HG02763 (cell line): ENCODE measurements around the gene DENND2A.
"Not testable (repeated sequence)": the region's sequence is repeated elsewhere in the genome, so short reads cannot be mapped to it uniquely, and the experiment has no call there.

Source experiments
- ATAC-seq: cut with Tn5 transposase; IDR thresholded peaks from one replicate; pipeline ENCODE4 v1.9.1; 2021; ENCODE audit warnings: mild to moderate bottlenecking, moderate library complexity; ENCODE audit not compliant: unreplicated experiment

The DENND2A gene

DNA sequence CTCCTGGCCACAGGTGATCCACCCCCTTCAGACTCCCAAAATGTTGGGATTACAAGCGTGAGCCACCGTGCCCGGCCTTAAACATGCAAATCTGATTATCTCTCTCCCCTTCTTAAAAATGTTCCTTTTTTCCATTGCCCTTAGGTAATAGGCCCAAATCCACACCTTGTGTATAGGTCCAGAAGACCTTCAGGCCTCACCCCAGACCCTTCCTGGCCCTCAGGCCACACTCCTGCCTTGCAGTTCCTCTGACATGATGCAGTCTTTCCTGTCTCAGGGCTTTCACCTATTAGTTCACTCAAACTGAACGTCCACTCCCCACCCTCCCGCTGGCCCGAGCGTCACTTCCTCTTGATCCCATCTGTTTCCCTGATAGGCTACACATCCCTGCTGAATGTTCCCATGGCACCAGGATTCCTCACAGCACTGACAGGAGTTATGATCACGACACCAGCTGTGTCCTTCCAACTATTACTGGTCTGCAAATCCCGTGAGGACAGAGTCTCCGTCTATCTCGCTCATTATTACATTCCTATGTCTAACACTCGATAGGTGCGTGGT lies 46.4 kb downstream of the DENND2A start:
- ATAC-seq = no peak

DNA sequence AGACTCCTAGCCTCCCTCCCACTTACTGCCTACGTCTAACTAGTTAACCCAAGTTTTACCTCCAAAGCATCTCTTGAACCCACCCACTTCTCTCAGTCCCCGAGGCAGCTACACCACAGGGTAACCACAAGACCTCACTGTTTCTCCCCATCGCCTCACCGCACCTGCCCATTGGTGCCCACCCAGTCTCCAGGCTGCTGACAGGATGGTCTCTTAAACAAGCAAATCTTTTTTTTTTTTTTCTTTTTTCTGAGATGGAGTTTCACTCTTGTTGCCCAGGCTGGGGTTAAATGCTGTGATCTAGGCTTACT lies 47.0 kb downstream of the DENND2A start:
- no peak for ATAC-seq

DNA sequence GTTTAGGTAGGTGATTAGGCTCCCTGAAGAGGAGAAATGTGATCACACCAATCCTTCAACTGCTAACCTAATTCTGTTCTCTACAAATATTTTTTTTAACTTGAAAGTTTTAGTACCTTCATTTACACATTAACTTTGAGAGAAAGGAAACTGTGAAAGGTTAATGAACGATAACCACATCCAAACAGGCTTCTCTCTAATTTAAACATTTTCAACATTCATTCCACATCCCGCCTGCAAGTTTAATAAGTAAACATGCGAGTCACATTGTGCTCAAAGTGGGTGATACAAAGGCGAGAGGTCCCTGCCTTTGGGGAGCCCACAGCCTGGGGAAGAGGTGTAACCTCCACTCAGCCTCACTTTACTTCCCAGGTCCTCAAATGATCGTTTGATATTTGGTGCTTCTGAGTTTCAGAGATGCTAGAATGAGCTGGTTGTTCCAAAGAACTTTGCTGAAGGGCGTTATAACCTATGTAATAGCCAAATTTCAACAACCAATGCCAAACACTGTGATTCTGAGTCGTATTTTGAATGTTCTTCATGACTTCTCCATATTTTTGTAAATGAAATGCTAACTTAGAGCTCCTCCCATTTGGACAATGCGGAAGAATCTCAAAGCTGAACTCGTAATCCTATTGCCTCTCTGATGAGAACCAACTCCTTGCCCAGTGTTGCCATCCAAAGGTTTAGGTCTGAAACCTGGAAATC lies 47.5 kb downstream of the DENND2A start:
- ATAC-seq = no peak

DNA sequence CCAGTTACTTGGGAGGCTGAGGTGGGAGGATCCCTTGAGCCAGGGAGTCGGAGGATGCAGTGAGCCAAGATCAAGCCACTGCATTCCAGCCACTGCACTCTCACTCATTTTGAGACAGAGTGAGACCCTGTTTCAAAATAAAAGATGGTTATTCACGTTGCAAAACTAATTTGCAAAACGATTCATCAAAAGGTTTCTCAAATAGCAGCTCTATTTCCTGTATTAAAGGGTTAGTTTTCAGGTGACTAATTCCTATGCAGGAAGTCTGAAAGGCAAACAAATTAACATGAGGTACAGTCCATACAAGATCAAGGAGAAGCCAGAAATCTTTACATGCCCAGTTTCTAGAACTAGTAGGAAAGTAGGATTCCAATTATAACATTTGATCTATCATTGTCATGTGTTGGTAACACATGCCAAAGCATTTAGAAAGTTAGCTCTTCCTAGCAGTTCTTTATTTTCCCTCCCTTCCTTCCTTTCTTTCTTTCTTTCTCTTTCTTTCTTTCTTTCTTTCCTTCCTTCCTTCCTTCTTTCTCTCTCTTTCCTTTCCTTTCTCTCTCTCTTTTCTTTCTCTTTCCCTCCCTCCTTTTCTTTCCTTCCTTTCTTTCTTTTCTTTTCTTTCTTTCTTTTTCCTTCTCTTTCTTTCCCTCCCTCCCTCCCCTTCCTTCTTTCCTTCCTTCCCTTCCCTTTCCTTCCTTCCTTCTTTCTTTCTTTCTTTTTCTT lies 49.3 kb downstream of the DENND2A start:
- no peak for ATAC-seq

DNA sequence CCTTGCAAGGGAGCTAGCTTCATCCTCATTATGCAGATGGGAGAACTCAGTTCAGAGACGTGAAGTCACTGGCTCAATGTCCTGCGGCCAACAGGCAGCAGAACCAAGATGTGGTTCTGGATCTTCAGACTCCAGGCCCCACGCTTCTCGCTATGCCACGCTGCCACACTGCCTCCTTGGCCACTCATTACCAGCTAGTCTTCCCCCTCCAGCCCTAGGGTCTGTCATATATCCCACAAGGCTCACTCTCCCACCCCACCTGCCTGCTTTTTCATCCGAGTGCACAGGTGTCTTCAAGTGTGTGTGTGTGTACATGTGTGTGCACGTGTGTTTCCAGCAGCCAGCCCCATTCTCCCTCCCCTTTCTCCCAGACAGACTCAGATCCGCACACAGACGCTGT lies 53.4 kb downstream of the DENND2A start:
- ATAC-seq = no peak

DNA sequence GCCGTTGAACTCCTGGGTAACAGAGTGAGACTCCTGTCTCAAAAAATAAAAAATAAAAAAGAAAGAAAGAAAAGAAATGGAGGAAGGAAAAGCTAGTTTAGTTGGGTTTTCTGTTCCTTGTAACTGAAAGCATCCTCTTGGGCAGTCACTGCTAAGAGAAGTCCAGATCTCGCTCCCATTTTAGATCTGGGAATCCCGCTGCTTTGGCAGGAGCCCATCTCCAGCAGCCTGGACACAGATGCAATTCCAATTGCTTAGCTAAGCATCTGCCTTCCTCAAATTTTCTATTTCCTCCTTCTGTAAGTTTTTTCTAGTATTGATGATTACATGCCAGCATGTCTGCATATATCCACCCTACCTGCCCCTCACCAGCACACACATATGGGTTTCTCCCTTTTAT lies 54.1 kb downstream of the DENND2A start:
- ATAC-seq = no peak

DNA sequence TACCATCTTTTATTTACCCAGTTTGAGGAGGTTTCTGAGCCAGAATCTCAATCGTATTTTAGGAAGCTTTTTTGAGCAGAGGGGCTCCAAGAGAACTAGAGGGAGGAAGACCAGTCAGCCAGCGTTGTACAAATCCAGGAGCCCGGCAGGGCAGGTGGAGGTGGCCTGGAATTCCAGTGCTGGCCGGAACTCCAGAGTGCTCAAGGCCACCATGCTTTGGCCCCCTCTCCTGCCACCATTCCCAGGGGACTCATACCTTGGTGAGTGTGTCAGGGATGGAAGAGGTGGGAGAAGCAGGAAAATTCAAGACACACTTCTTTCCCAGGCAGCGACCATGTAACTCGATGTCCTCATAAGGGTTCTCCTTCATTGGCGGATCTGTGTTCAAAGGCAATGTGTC lies 55.3 kb downstream of the DENND2A start:
- ATAC-seq = no peak

DNA sequence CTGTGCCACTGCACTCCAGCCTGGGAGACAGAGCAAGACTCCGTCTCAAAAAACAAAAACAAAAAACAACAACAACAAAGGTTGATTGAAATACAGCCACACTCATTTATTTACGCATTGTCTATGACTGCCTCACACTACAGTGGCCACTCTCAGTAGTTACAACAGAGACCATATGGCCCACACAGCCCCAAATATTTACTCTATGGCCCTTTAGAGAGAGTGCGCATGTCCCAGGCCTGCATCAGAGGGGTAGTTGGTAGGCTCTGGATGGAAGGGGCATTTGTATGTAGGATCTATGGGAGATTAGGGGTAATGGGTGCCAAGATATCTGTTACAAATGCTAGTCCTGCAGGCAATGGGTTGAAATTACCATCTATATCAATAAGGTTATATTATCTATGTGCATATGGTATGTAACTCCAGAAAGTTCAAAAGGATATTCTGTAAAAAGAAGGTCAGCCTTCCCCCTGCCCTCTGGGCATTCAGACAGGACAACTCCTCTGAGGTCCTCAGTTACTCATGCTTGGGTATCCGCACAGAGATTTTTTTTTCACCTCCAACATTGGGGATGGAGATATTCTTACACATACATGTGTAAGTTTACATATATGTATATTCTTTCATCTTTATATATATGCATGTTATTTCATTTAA lies 56.3 kb downstream of the DENND2A start:
- ATAC-seq = no peak

DNA sequence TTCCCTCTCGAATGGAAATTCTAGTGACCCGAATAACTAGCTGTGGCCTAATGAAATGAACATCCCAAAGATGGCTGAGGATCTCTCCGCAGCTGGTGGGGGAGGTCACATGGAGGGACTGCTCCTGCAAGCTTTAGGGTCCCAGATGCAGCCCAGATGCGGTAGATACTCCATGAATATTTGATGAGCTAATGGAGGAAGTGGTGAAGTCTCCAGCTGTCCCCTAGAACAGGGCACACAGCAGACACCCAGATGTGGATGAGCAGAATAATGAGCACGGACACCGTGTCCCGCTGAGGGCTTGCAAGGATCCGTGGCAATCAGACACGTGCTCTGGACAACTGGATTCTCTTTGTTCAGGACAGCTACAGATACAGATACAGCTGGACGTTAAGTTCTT lies 59.2 kb downstream of the DENND2A start:
- ATAC-seq = no peak

DNA sequence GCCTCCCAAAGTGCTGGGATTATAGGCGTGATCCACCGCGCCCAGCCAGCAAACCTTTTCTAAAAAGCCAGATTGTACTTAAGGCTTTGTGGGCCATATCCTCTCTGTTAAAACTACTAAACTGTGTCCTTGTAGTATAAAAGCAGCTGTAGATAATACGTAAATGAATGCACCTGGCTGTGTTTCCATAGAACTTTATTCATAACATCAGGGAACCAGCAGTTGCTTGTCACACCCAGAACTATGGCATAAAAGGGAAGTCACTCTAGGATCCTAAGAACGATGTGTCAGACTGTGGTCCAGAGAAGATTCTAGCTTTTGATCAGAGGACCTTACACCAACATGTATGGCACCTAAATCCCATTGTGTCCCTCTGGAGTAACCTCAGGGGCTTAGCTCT lies 63.0 kb downstream of the DENND2A start:
- no peak for ATAC-seq

DNA sequence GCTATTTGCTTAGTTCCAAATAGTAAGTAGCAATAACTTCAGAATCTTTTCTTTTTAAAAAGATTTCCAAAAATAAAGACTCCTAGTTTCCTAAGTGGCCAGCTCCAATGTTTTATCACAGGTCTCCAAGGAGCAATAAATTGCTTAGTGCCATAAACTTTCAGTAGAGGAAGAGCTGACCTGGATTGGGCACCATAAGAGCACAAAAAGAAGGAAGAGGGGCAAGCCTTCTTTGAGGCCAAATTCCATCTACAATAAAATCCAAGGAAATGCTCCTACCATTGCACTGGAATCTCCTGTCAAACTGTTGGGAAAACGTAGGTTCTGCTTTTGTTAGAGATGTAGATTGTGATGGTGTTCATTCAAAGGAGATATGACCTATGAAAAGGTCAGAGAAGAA lies 64.0 kb downstream of the DENND2A start:
- no peak for ATAC-seq

DNA sequence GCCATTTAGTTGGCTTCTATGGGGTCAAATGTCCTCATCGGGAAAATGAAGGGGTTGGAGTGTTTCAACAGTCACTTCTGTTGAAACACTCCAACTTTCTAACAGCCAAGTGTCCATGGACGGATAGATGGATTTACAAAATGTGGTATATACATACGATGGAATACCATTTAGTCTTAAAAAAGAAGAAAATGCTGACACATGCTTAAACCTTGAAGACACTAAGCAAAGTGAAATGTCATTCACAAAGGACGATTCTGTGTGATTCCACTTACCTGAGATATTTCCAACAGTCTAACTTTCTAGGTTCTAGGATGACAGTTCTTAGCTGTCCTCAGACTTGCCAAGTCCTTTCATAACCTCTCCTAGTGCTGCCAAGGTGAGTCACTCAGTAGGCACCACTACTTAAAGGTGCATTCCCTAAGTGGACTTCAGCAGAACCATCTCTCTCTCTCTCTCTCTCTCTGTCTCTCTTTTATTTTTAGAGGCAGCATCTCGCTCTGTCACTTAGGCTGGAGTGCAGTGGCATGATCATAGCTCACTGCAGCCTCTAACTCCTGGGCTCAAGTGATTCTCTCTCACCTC lies 69.0 kb downstream of the DENND2A start:
- ATAC-seq = no peak

DNA sequence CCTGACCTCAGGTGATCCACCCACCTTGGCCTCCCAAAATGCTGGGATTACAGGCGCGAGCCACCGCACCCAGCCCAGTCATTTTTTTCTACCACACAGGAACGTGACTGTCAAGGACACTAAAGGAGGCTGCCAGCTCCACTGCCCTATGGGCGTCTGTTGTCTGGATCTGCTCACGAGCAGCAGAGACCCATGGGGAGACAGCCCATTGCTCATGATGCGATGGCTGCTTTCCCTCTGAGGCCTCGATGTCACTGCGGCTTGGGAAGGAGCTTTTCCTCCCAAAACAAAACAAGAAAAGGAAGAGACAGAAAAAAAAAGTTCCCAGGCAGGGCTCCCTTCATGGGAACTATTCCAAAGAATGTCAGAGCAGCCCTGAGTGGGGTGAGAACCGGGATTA lies 70.5 kb downstream of the DENND2A start:
- ATAC-seq = no peak

DNA sequence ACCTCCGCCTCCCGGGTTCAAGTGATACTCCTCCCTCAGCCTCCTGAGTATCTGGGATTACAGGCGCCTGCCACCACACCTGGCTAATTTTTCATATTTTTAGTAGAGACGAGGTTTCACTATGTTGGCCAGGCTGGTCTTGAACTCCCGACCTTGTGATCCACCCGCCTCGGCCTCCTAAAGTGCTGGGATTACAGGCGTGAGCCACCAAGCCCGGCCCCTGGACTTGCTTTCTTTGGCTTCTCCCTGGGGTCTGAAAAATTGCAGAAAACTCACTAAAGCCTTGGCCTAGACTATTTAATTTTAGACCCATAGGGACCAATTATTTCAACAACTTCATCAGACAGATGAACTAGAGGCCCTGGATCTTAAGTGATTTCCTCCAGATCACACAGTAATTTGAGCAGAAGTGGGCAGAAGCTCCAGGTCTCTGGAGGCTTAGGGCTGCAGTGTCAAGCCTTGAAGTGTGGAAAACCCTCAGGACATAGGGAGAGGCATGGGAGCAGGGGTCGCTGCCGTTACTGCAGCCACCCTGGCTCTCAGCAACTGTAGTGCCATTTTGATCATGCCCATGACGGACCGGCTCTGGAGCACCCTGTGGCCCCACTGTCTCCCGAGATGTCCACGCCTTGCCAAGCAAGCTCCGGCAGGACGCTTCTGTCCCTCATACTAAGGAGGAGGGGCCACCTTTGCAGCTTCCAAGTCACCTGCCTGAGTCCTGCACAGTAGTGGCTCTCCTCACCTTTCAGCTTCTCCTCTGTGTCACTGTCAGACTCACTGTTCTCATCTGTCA lies 72.4 kb downstream of the DENND2A start:
- no peak for ATAC-seq

DNA sequence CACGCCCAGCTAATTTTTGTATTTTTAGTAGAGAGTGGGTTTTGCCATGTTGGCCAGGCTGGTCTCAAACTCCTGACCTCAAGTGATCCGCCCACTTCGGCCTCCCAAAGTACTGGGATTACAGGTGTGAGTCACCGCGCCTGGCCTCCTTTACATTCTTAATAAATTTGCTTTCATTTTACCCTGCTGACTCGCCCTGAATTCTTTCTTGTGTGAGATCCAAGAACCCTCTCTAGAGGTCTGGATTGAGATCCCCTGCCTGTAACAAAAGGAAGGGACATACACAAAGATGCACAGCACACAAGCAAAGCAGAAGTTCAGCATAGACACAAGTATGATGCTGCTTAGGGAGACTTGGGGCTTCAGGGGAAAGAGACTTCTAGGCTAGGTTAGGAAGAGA lies 74.4 kb downstream of the DENND2A start:
- not testable (repeated sequence) for ATAC-seq

DNA sequence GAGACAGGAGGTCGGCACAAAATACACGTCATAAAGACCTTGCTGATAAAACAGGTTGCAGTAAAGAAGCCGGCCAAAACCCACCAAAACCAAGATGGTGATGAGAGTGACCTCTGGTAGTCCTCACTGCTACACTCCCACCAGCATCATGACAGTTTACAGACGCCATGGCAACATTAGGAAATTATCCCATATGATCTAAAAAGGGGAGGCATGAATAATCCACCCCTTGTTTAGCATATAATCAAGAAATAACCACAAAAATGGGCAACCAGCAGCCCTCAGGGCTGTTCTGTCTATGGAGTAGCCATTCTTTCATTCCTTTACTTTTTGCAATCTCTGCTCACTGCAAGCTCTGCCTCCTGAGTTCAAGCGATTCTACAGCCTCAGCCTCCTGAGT lies 74.9 kb downstream of the DENND2A start:
- not testable (repeated sequence) for ATAC-seq

DNA sequence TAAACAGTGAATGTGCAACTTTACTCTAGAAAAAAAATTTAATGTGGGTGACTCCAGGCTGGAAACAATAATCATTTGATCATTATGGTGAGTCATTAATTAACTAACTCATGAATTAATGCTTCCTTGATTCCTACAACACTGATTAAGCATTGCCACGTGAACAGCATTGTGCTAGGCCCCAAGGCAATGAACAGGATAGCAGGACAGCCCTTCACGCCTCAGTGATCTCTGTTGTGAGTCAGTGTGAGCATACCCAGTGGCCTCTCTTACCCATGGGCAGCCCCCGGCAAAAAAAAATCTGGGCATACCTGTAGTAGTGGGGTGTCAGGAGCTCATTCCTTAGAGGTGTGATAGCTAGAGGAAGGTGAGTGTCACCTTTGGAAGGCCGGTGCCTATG lies 76.0 kb downstream of the DENND2A start:
- ATAC-seq = no peak

DNA sequence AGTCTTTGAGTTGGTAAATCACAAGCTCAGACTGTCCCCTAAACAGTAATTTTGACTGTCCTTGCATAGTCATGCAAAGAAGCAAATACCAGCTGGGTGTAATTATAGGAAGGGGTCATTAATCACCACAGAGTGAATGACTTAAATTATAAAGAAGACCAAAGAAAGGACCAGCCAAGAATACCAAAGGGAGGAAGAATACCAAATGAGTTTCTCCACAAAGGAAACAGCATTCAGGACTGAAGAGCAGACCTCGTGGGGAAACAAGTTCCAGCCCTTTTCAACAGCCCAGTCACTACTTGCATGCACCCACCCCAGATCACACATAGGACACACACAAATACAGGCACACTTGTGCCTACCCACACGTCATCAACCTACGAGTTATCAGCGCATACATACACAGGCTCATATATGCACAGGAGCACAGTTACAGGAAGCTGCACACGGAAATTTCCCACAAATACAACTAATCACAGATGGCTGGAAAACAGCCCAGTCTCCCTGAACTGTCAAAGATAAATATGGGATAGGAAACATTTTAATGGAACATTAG lies 77.6 kb downstream of the DENND2A start:
- no peak for ATAC-seq

DNA sequence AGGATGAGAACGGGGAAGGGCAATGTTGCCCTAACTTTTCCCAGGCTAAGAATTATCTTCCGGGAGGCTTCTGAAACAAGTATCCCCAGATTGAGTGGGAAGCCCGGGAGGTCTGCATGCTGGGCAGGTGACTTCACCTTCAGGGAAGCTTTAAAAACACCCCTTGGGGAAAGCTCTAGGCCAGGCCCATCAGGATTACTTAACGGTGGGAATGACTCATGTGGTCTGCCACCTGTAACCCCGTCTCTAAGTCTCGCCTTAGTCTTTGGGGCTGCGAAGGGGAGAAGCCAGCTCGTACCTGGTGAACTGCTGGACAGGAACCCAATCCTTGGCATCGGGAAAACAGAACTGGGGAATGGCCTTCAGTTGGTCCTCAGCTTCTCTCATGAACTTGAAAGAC lies 81.2 kb downstream of the DENND2A start:
- no peak for ATAC-seq

DNA sequence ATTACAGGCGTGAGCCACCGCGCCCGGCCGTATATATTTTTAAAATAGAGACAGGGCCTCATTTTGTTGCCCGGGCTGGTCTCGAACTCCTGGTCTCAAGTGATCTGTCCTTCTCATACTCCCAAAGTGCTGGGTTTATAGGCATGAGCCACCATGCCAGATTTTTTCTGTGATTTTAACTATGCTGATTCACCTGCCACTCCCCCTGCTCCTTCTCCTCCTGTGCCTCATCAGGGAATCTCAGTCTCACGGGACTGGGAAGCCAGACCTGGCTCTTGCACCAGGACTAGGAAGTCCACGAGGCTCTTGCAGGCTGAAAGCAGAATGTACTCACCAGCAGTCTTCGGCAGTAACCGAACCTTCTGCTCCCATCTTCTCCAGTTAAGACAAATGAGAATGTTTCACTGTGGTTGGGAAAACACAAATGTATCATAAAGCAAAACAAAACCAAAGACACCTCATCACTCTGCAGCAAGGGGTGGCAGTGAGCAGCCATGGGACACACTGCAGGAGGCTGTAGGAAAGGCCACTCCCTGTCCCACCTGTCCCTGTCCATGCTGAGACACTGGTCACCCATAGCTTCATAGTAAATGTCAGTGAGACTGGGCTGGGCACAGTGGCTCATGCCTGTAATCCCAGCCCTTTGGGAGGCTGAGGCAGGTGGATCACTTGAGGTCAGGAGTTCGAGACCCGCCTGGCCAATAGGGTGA lies 82.6 kb downstream of the DENND2A start:
- ATAC-seq = no peak
